Colonic mucosa (tissue), 4 donors: Measurements from ENCODE around the gene INPP5E. TPM values are rescaled to one million over a fixed set of nuclear protein-coding genes. Genes with fewer than 3 reads are reported as not detected.
"Not testable (repeated sequence)": the region's sequence is repeated elsewhere in the genome, so short reads cannot be mapped to it uniquely, and the experiment has no call there.

Source experiments
- DNase-seq: peaks from one replicate; pipeline ENCODE4 v3.0.0-alpha.2; 2020
- H3K27ac ChIP-seq: fragments of 200-600 bp; one replicate; pipeline ENCODE4 v1.8.0; 2021
- H3K27me3 ChIP-seq: fragments of 200-600 bp; one replicate; pipeline ENCODE4 v1.8.0; 2021
- H3K36me3 ChIP-seq: fragments of 200-600 bp; one replicate; pipeline ENCODE4 v1.8.0; 2021
- H3K4me1 ChIP-seq: fragments of 200-600 bp; one replicate; pipeline ENCODE4 v1.8.0; 2021; ENCODE audit warnings: mild to moderate bottlenecking
- H3K4me3 ChIP-seq: fragments of 200-600 bp; one replicate; pipeline ENCODE4 v1.8.0; 2021
- H3K9ac ChIP-seq, 2 donors: one replicate each; pipeline ENCODE4 v1.7.0; 2013; ENCODE audit warnings: control low read depth in 2 of 2, low read depth in 2 of 2, low read length in 2 of 2
- H3K9me3 ChIP-seq: fragments of 200-600 bp; one replicate; pipeline ENCODE4 v1.8.0; 2021
- CTCF ChIP-seq: fragments of 200-600 bp; IDR thresholded peaks from one replicate; pipeline ENCODE4 v1.8.0; 2022; ENCODE audit warnings: antibody characterized with exemption, mild to moderate bottlenecking
- intact Hi-C: fragments of 100-400 bp; cut with DNase I; formaldehyde crosslinking; loops from one replicate; pipeline ENCODE4 v1.14.1; 2022
- total RNA-seq, 2 donors: library from RNA; stranded (reverse); fragmentation: NEBNext Ultra II Directional in 1 of 2; extraction: Animal tissue kit (Norgen Biotek cat#: 25700) in 1 of 2; gene quantifications; one replicate each; pipeline ENCODE4 v1.2.1, GENCODE V29; 2021
- donor health status: healthy.
- donor health status: DM: no; HTN: no; CAD: no.
- donor health status: DM: no; HTN: no; CAD: no.

The INPP5E gene
- total RNA-seq, 2 donors from 2014 or later: 8.3 to 12.1 TPM

- Histone ChIP-seq H3K27me3 (no peaks in the 10 kb centered on the region), H3K4me3 (peak overlapping the region; percentile 90), H3K36me3 (peaks cover 10% of the 10 kb centered on the region), H3K9me3 (no peaks in the 10 kb centered on the region), H3K27ac (peak overlapping the region; percentile 30), H3K4me1 (peaks cover 16% of the 10 kb centered on the region), H3K9ac (peak overlapping the region; percentile 71 to 75)
- TF ChIP-seq CTCF: no peak
- DNase-seq: peak; percentile 41
- intact Hi-C loops: loop anchor here (5.0 to 10.0 kb wide), 2 partner anchors 65 to 72 kb away; partner anchors contain the start of gene SEC16A
Observed at GRCh38 chr9:136409557-136410455, 29.8 kb downstream of the INPP5E start.

- Histone ChIP-seq H3K27me3 (no peaks in the 10 kb centered on the region), H3K4me1 (peaks cover 16% of the 10 kb centered on the region), H3K9ac (no peak overlapping the region), H3K9me3 (no peaks in the 10 kb centered on the region), H3K27ac (no peak overlapping the region), H3K4me3 (no peak overlapping the region), H3K36me3 (peaks cover 2% of the 10 kb centered on the region)
- no peak for TF ChIP-seq CTCF
- no peak for DNase-seq
- intact Hi-C loops: loop anchor here (10.0 kb wide), 1 partner anchor 63 kb away; no protein-coding TSS in a partner anchor
Observed at GRCh38 chr9:136407911-136408310, 31.7 kb downstream of the INPP5E start.

- not testable (repeated sequence) for DNase-seq, H3K4me3 ChIP-seq, H3K27ac ChIP-seq, H3K9me3 ChIP-seq, H3K36me3 ChIP-seq, H3K9ac ChIP-seq, H3K27me3 ChIP-seq
- intact Hi-C loops: loop anchor here (10.0 kb wide), 1 partner anchor 62 kb away; no protein-coding TSS in a partner anchor
- H3K4me1 ChIP-seq: peaks cover 16% of the 10 kb centered on the region
Observed at GRCh38 chr9:136407061-136407460, 32.6 kb downstream of the INPP5E start.

GRCh38 chr9:136405904-136406303, 33.7 kb downstream of the INPP5E start:
- H3K36me3 ChIP-seq: not testable (repeated sequence)

GRCh38 chr9:136405481-136405880, 34.2 kb downstream of the INPP5E start:
- Histone ChIP-seq H3K4me1 (peaks cover 7% of the 10 kb centered on the region), H3K4me3 (no peak overlapping the region), H3K9me3 (no peaks in the 10 kb centered on the region), H3K36me3 (no peaks in the 10 kb centered on the region), H3K27ac (no peak overlapping the region), H3K27me3 (no peaks in the 10 kb centered on the region), H3K9ac (no peak overlapping the region)
- intact Hi-C loops: loop anchor here (10.0 kb wide), 1 partner anchor 61 kb away; no protein-coding TSS in a partner anchor
- DNase-seq: no peak
- no peak for TF ChIP-seq CTCF

More at GRCh38 chr9:136405904-136406303, 33.7 kb downstream of the INPP5E start:
- not testable (repeated sequence) for H3K27ac ChIP-seq, H3K27me3 ChIP-seq, DNase-seq, H3K4me3 ChIP-seq, H3K9ac ChIP-seq, H3K9me3 ChIP-seq, H3K4me1 ChIP-seq
- intact Hi-C loops: loop anchor here (10.0 kb wide), 1 partner anchor 61 kb away; no protein-coding TSS in a partner anchor

- H3K9ac ChIP-seq: no peak overlapping the region
- H3K9me3 ChIP-seq: no peaks in the 10 kb centered on the region
- peaks cover 9% of the 10 kb centered on the region for H3K4me1 ChIP-seq
- no peak for TF ChIP-seq CTCF
- intact Hi-C loops: loop anchor here (10.0 kb wide), 1 partner anchor 60 kb away; no protein-coding TSS in a partner anchor
- no peaks in the 10 kb centered on the region for H3K36me3 ChIP-seq
- no peak for DNase-seq
- H3K27ac ChIP-seq: no peak overlapping the region
- H3K4me3 ChIP-seq: no peak overlapping the region
- no peaks in the 10 kb centered on the region for H3K27me3 ChIP-seq
Observed at GRCh38 chr9:136404801-136405136, 34.9 kb downstream of the INPP5E start.
